ENCODE results near the gene STPG3. TPM values are rescaled to one million over a fixed set of nuclear protein-coding genes. Genes with fewer than 3 reads are reported as not detected.

Gene STPG3
- total and polyA plus RNA-seq, 2 of the 13 experiments (the other 11 are each of a cell fraction or from before 2014, with no cell fraction given), result not detected

- no peak for TF ChIP-seq RNF219 (CRISPR knock-in tag; IDR thresholded peaks at IDR 0.05)
- TF ChIP-seq SOX6 (IDR thresholded peaks at IDR 0.05), result no peak
- no peak for TF ChIP-seq SOX6 (CRISPR knock-in tag; IDR thresholded peaks at IDR 0.05)
- TF ChIP-seq ZIK1 (CRISPR knock-in tag; IDR thresholded peaks at IDR 0.05; ENCODE audit: borderline replicate concordance, low read depth), result no peak
- TF ChIP-seq ZNF30 (CRISPR knock-in tag; IDR thresholded peaks at IDR 0.05), result no peak
- TF ChIP-seq ARNTL (CRISPR knock-in tag; IDR thresholded peaks at IDR 0.05), result no peak
- TF ChIP-seq ZBTB8A (CRISPR knock-in tag; IDR thresholded peaks at IDR 0.05; ENCODE audit: borderline replicate concordance, low read depth), result no peak
- no peak for TF ChIP-seq KLF16 (CRISPR knock-in tag; IDR thresholded peaks at IDR 0.05)
- TF ChIP-seq ZNF83 (CRISPR knock-in tag; IDR thresholded peaks at IDR 0.05; ENCODE audit: borderline replicate concordance), result no peak
- TF ChIP-seq FOXO4 (CRISPR knock-in tag; conservative IDR thresholded peaks at IDR 0.05), result no peak
- TF ChIP-seq THRA (CRISPR knock-in tag; IDR thresholded peaks at IDR 0.05; ENCODE audit: borderline replicate concordance), result no peak
- TF ChIP-seq ZNF609 (CRISPR knock-in tag; IDR thresholded peaks at IDR 0.05; ENCODE audit: borderline replicate concordance), result no peak; the same call in 1 of the 2 replicates
- TF ChIP-seq ZNF629 (CRISPR knock-in tag; conservative IDR thresholded peaks at IDR 0.05), result 0 out of 2 replicates have a peak, but pooled peaks have one; percentile 14
- TF ChIP-seq ZNF644 (CRISPR knock-in tag; IDR thresholded peaks at IDR 0.05; ENCODE audit: low read depth), result no peak
- no peak for TF ChIP-seq PAX8 (CRISPR knock-in tag; IDR thresholded peaks at IDR 0.05; ENCODE audit: borderline replicate concordance)
- TF ChIP-seq HDAC2 (CRISPR knock-in tag; IDR thresholded peaks at IDR 0.05), result no peak
- TF ChIP-seq ZC3H13 (CRISPR knock-in tag; IDR thresholded peaks at IDR 0.05), result peak; percentile 76
- no peak for TF ChIP-seq NFRKB (IDR thresholded peaks at IDR 0.05)
- TF ChIP-seq MNT (IDR thresholded peaks at IDR 0.05), result no peak
Observed at GRCh38 chr9:137234055-137234697, 16.9 kb upstream of the STPG3 start (continued).

Measured in HepG2 (cell line).